ENCODE measurements around the gene FOXP1. TPM values are rescaled to one million over a fixed set of nuclear protein-coding genes. Genes with fewer than 3 reads are reported as not detected.

Gene FOXP1
- polyA plus RNA-seq, 4 donors, result 31.3 to 39.3 (median 33.6) TPM

- no peak for DNase-seq (ENCODE audit: low read depth in 4 of 4, low spot score in 3 of 4)
These were observed 284.4 kb downstream of the FOXP1 start for GRCh38 chr3:71299160-71299559.

- no peak for DNase-seq (ENCODE audit: low read depth in 4 of 4, low spot score in 3 of 4)
These were observed 288.6 kb downstream of the FOXP1 start for GRCh38 chr3:71294919-71295318.

GRCh38 chr3:71290301-71290700 is 293.2 kb downstream of the FOXP1 start:
- DNase-seq (ENCODE audit: low read depth in 4 of 4, low spot score in 3 of 4), result no peak

- DNase-seq (ENCODE audit: low read depth in 4 of 4, low spot score in 3 of 4), result no peak
These were observed 295.1 kb downstream of the FOXP1 start for GRCh38 chr3:71288269-71288930.

GRCh38 chr3:71285086-71285485 is 298.4 kb downstream of the FOXP1 start:
- no peak for DNase-seq (ENCODE audit: low read depth in 4 of 4, low spot score in 3 of 4)

- no peak for DNase-seq (ENCODE audit: low read depth in 4 of 4, low spot score in 3 of 4)
These were observed 300.6 kb downstream of the FOXP1 start for GRCh38 chr3:71282976-71283375.

- DNase-seq (ENCODE audit: low read depth in 4 of 4, low spot score in 3 of 4), result no peak
These were observed 302.2 kb downstream of the FOXP1 start for GRCh38 chr3:71281280-71281679.

GRCh38 chr3:71277341-71277740 is 306.2 kb downstream of the FOXP1 start:
- DNase-seq (ENCODE audit: low read depth in 4 of 4, low spot score in 3 of 4), result no peak

- DNase-seq (ENCODE audit: low read depth in 4 of 4, low spot score in 3 of 4), result no peak
These were observed 307.0 kb downstream of the FOXP1 start for GRCh38 chr3:71276531-71276930.

GRCh38 chr3:71273453-71273852 is 310.1 kb downstream of the FOXP1 start:
- DNase-seq (ENCODE audit: low read depth in 4 of 4, low spot score in 3 of 4), result no peak

GRCh38 chr3:71271596-71271995 is 311.9 kb downstream of the FOXP1 start:
- DNase-seq (ENCODE audit: low read depth in 4 of 4, low spot score in 3 of 4), result no peak

- DNase-seq (ENCODE audit: low read depth in 4 of 4, low spot score in 3 of 4), result no peak
These were observed 313.6 kb downstream of the FOXP1 start for GRCh38 chr3:71269906-71270305.

- no peak for DNase-seq (ENCODE audit: low read depth in 4 of 4, low spot score in 3 of 4)
These were observed 315.0 kb downstream of the FOXP1 start for GRCh38 chr3:71268462-71268999.

- DNase-seq (ENCODE audit: low read depth in 4 of 4, low spot score in 3 of 4), result no peak
These were observed 316.7 kb downstream of the FOXP1 start for GRCh38 chr3:71266875-71267274.

- DNase-seq (ENCODE audit: low read depth in 4 of 4, low spot score in 3 of 4), result no peak
These were observed 318.1 kb downstream of the FOXP1 start for GRCh38 chr3:71265365-71265915.

GRCh38 chr3:71264840-71265239 is 318.7 kb downstream of the FOXP1 start:
- DNase-seq (ENCODE audit: low read depth in 4 of 4, low spot score in 3 of 4), result no peak

GRCh38 chr3:71262364-71263265 is 320.9 kb downstream of the FOXP1 start:
- no peak for DNase-seq (ENCODE audit: low read depth in 4 of 4, low spot score in 3 of 4)

GRCh38 chr3:71260782-71261181 is 322.7 kb downstream of the FOXP1 start:
- DNase-seq (ENCODE audit: low read depth in 4 of 4, low spot score in 3 of 4), result no peak

- DNase-seq (ENCODE audit: low read depth in 4 of 4, low spot score in 3 of 4), result no peak
These were observed 325.0 kb downstream of the FOXP1 start for GRCh38 chr3:71258526-71258925.

- no peak for DNase-seq (ENCODE audit: low read depth in 4 of 4, low spot score in 3 of 4)
These were observed 325.4 kb downstream of the FOXP1 start for GRCh38 chr3:71258116-71258515.

- no peak for DNase-seq (ENCODE audit: low read depth in 4 of 4, low spot score in 3 of 4)
These were observed 328.0 kb downstream of the FOXP1 start for GRCh38 chr3:71255498-71255897.
